Right renal cortex interstitium (tissue), 3 donors: ENCODE results near the gene PEX19. TPM values are rescaled to one million over a fixed set of nuclear protein-coding genes. Genes with fewer than 3 reads are reported as not detected.

ENCODE experiments used
- DNase-seq, 3 donors: peaks; one replicate each; pipeline ENCODE4 v3.0.0-alpha.2; 2013; ENCODE audit warnings: low read depth in 3 of 3, low spot score in 2 of 3
- polyA plus RNA-seq, 3 donors: library from polyadenylated mRNA; unstranded; fragments of 120-200 nt; gene quantifications; one replicate each; pipeline ENCODE4 v1.2.1, GENCODE V29; 2013; ENCODE audit not compliant: insufficient read length in 3 of 3

PEX19 gene
- polyA plus RNA-seq, 3 donors: 91.0 to 93.7 (median 91.3) TPM

DNA sequence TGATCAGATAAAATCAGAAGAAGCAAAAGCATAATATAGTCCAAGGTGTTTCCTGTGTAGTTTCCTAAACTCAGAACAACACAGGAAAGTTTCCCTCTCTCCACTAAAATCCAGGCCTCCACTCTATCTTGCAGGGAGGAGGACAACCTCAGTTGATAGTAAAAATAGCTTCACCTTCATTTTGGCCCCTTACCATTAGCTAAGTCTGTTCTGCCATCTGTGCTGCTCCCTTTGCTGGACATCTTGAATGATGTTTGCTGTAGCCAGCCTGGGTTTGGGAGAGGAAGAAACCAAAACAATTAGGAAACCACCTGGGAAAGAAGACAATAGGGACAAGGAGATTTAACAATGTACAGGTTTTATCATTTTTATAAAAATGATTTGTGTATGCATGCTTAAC lies 41.2 kb downstream of the PEX19 start:
- DNase-seq: no peak

- no peak for DNase-seq
These were observed 45.2 kb downstream of the PEX19 start for GRCh38 chr1:160239582-160240299.

DNA sequence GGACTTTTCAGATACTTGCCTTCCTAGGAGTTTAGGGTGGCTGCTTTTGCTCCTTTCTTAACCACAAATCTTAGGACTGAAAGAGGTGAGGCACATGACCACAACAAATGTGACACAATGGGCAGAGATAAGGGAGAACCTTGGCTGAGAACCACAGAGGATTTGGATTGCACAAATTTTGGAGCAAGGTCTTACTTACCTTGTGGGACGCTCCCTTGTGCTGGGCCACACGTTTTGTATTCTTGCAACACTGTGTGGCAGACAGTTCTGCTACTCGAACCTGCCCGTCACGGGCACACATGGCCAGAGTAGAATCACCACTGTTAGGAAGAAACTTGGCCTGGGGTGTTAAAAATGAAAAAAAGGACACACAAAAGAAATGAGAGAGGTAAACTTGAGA lies 46.5 kb downstream of the PEX19 start:
- no peak for DNase-seq

GRCh38 chr1:160237558-160237957 lies 47.4 kb downstream of the PEX19 start:
- no peak for DNase-seq

DNA sequence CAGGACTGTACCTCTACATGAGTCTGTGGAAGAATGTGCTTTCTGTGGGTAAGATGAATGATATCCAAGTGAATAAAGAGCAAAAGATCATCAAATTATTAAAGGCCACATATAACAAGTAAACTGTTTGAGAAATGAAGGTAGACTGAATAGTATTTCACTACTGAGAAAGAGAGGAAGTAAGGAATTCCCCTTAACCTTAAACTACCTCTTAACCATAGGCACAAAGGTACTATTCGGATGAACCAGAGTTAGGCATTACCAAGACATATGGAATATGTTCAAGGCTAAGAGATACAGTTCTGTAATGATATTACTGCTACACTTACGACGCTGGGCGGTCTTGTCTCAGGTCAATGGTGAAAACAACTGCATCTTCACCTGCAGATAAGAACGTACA lies 48.1 kb downstream of the PEX19 start:
- DNase-seq: no peak

DNA sequence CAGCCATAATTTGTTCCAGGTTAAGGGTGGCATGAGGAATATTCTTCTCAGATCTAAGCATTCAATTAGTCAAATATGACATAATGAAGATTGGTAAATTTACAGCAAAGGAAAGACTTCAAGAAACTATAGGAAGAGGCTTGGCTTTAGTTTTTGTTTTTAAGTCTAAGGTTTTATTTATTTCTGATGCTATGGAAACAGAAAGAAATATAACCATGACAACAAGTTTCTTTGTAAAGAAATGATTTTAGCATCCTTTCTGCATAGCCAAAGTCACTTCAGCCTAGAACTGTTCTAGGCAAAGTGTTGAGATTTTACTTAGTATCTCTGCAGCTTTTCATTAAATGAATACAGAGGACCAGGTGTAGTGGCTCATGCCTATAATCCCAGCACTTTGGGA lies 52.0 kb downstream of the PEX19 start:
- DNase-seq: no peak

- no peak for DNase-seq
These were observed 56.5 kb downstream of the PEX19 start for GRCh38 chr1:160228431-160228830.

DNA sequence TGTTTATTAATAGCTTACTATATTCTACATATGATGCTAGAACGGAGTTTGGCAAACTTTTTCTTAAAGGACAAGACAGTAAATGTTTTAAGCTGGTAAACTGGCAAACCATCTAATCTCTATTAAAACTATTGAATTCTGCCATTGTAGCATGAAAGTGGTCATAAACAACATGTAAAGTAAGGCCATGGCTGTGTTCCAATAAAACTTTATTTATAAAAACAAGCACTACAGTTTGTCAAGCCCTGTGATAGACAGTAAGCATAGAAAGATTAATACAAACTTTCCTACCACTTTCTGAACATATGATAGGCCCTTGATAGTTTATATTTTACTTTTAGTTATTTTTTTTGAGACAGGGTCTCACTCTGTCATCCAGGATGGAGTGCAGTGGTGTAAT lies 57.4 kb downstream of the PEX19 start:
- no peak for DNase-seq

DNA sequence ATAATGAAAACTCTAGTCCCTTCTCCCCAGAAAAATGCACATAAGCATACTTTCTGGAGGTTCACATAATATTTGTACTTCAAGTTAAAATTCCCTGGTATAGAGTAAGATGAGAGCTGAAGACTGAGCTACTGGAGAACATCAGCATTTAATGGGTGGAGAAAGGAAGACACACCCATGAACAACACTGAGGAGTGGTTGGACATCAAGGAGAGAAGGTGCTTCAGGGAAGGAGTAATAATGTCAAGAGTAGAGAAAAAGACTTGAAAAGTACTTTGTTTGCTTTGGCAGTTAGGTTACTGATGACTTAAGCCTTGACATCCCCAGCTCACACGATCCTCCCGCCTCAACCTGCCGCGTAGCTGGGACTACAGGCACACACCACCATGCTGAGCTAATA lies 57.9 kb downstream of the PEX19 start:
- DNase-seq: no peak

Other genes starting within 250 kb of the PEX19 start
- 10 to 100 TPM; 28.0 to 33.3 (median 29.1) TPM for gene KCNJ10, start 215.0 kb downstream of the PEX19 start, polyA plus RNA-seq
- under 1 TPM; 0.08 to 0.12 (median 0.08) TPM for gene KCNJ9, start 203.6 kb downstream of the PEX19 start, polyA plus RNA-seq
- gene IGSF8, start 186.5 kb downstream of the PEX19 start, polyA plus RNA-seq: 10 to 100 TPM; 24.8 to 33.0 (median 29.2) TPM
- gene ATP1A2, start 169.4 kb downstream of the PEX19 start, polyA plus RNA-seq: 1 to 10 TPM; 4.2 to 5.8 (median 4.6) TPM
- gene ATP1A4, start 133.5 kb downstream of the PEX19 start, polyA plus RNA-seq: under 1 TPM in 1 of 3 donors, not detected in 2; 0.37 TPM
- gene CASQ1, start 94.6 kb downstream of the PEX19 start, polyA plus RNA-seq: under 1 TPM; 0.15 to 0.34 (median 0.18) TPM
- 100 to 1,000 TPM; 129 to 136 (median 132) TPM for gene PEA15, start 79.7 kb downstream of the PEX19 start, polyA plus RNA-seq
- 100 to 1,000 TPM; 170 to 208 (median 184) TPM for gene DCAF8, start 22.6 kb downstream of the PEX19 start, polyA plus RNA-seq
- 100 to 1,000 TPM; 162 to 174 (median 166) TPM for gene COPA, start 58.1 kb upstream of the PEX19 start, polyA plus RNA-seq
- gene NCSTN, start 58.2 kb upstream of the PEX19 start, polyA plus RNA-seq: 100 to 1,000 TPM; 156 to 175 (median 157) TPM
- under 1 TPM; 0.06 to 0.13 (median 0.08) TPM for gene NHLH1, start 81.9 kb upstream of the PEX19 start, polyA plus RNA-seq
- 10 to 100 TPM; 30.9 to 33.7 (median 32.8) TPM for gene VANGL2, start 115.4 kb upstream of the PEX19 start, polyA plus RNA-seq
- under 1 TPM; 0.06 to 0.21 (median 0.14) TPM for gene SLAMF6, start 238.1 kb upstream of the PEX19 start, polyA plus RNA-seq